Measurements from ENCODE around the gene HPX. TPM values are rescaled to one million over a fixed set of nuclear protein-coding genes. Genes with fewer than 3 reads are reported as not detected.
A peak's percentile ranks its signal among the peaks of the same experiment; 100 is the strongest.

The HPX gene
- total and polyA plus RNA-seq, 2 of the 13 experiments (the other 11 are each of a cell fraction or from before 2014, with no cell fraction given), result 9.2 to 57.4 TPM

DNA sequence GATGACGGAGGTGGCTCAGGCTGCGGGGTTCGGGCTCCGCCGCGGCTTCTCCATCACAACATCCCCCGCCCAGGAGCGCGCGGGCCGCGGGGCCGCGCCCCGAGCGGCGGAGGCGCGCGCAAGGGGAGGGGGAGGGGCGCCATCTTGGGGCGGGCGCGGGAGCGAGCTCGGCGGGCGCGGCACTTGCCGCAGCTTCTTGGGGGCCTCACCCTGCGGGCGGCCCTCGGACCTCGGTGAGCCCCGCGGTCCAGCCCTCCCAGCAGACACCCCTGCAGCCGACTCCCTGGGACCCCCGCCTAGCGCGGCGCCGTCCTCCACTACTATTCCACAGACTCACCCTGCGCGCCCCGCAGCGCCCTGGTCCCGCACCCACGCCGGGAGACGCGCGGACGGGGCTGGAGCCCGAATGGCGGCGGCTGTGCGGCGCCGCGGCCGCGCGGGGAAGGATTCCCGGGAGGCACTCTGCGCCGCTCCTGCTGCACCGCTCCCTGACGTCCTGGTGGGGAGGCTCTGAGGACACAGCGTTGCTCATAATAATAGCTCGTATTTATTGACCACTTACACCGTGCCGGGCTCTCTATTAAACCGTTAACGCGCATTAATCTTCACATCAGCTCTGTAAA, 21.7 kb downstream of the HPX start, which contains the start of gene APBB1:
Gene APBB1, minus strand, starts transcription at position 86 of the 623 bp plus-strand sequence. CDS start 7,747 bp downstream, outside the sequence.
- ATAC-seq (peak; percentile 81), FAIRE-seq (no peak), DNase-seq (ENCODE audit: low spot score) (no peak)
- in situ Hi-C loops (cut with HindIII; ENCODE audit: extremely low pct_ligation_motif_present, low pct_unique_long_range_greater_than_20kb) (no loop called here), intact Hi-C loops (cut with micrococcal nuclease; ENCODE audit: unreplicated experiment) (no loop called here)
- Histone ChIP-seq H3K4me1 (ENCODE audit: insufficient read depth, low read length) (peaks cover 12% of the 10 kb centered on the region), H3K4me2 (ENCODE audit: low read depth, low read length) (peak within 1 kb of the TSS; percentile 79), H2AFZ (ENCODE audit: low read length) (peak within 1 kb of the TSS; percentile 76), H4K20me1 (ENCODE audit: insufficient read depth, low read length) (no peaks in the 10 kb centered on the region), H3K27me3 (ENCODE audit: control insufficient read depth in 1 of 2, insufficient read depth in 2 of 2, low read length in 2 of 2) (peaks cover 0 to 30% of the 10 kb centered on the region in 2 experiments; a peak in 3 of 5 replicates), H3K27ac (ENCODE audit: extremely low read length, insufficient read depth, low read length) (no peak within 1 kb of the TSS), H3K9ac (ENCODE audit: insufficient read depth, low read depth, low read length) (peak within 1 kb of the TSS; percentile 57; the same call in 1 of the 2 replicates), H3K9me3 (ENCODE audit: low read length) (no peaks in the 10 kb centered on the region), H3K79me2 (ENCODE audit: insufficient read depth, low read length) (no peaks in the 10 kb centered on the region), H3K4me3 (replicated peaks in 1 of 3; ENCODE audit: insufficient read depth in 1 of 3, low read depth in 2 of 3, low read length in 3 of 3) (peak within 1 kb of the TSS; percentile 77 to 90 (median 82)), H3K36me3 (replicated peaks in 1 of 2; ENCODE audit: control insufficient read depth in 1 of 2, insufficient read depth in 2 of 2, low read length in 2 of 2) (no peaks in the 10 kb centered on the region)
- 0% methylated on average over 6 of the region's 75 CpGs for WGBS (ENCODE audit: low lambda C conversion rate)
- ChIA-PET CTCF (ENCODE audit: low intra/inter-chr PET ratio, low total read pairs) (no interaction called here), POLR2A (interaction anchor here (0.9 to 2.5 kb wide), 11 partner anchors 11 to 264 kb away, joined by 3 to 22 read pairs (median 4); partner anchors contain the start of genes HPX, MRPL17, SMPD1 and TPP1)
- no TSS peak for BruUV-seq (replicated peaks)
- TF ChIP-seq ZNF589 (CRISPR knock-in tag; conservative IDR thresholded peaks at IDR 0.05) (no peak), ZNF746 (CRISPR knock-in tag; IDR thresholded peaks at IDR 0.05) (no peak), ZNF569 (CRISPR knock-in tag; IDR thresholded peaks at IDR 0.05; ENCODE audit: borderline replicate concordance) (no peak), YY1 (IDR thresholded peaks at IDR 0.05; ENCODE audit: insufficient read depth, insufficient replicate concordance, low read depth, low read length) (peak; percentile 89), ZSCAN29 (CRISPR knock-in tag; conservative IDR thresholded peaks at IDR 0.05) (no peak), ATAD3A (CRISPR knock-in tag; IDR thresholded peaks at IDR 0.05) (no peak), ZFAT (CRISPR knock-in tag; conservative IDR thresholded peaks at IDR 0.05) (no peak), ZEB1 (IDR thresholded peaks at IDR 0.05; ENCODE audit: insufficient replicate concordance, low read depth) (no peak), FOXC1 (CRISPR knock-in tag; IDR thresholded peaks at IDR 0.05; ENCODE audit: borderline replicate concordance) (0 out of 2 replicates have a peak, but pooled peaks have one; percentile 22), EP300 (IDR thresholded peaks at IDR 0.05; ENCODE audit: low read depth in 2 of 2, low read length in 2 of 2) (no peak), EP300 (CRISPR knock-in tag; IDR thresholded peaks at IDR 0.05; ENCODE audit: borderline replicate concordance) (no peak), TAF15 (IDR thresholded peaks at IDR 0.05; ENCODE audit: low read depth, low read length, poor library complexity, severe bottlenecking) (peak; percentile 72), ZNF121 (CRISPR knock-in tag; IDR thresholded peaks at IDR 0.05) (no peak), TBX3 (IDR thresholded peaks at IDR 0.05; ENCODE audit: borderline replicate concordance) (no peak)
- TF ChIP-seq, protein P1, sequence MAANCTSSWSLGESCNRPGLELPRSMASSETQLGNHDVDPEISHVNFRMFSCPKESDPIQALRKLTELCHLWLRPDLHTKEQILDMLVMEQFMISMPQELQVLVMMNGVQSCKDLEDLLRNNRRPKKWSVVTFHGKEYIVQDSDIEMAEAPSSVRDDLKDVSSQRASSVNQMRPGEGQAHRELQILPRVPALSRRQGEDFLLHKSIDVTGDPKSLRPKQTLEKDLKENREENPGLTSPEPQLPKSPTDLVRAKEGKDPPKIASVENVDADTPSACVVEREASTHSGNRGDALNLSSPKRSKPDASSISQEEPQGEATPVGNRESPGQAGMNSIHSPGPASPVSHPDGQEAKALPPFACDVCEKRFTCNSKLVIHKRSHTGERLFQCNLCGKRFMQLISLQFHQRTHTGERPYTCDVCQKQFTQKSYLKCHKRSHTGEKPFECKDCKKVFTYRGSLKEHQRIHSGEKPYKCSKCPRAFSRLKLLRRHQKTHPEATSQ (CRISPR knock-in tag; IDR thresholded peaks at IDR 0.05; ENCODE audit: borderline replicate concordance), result no peak
- TF ChIP-seq, protein P2, sequence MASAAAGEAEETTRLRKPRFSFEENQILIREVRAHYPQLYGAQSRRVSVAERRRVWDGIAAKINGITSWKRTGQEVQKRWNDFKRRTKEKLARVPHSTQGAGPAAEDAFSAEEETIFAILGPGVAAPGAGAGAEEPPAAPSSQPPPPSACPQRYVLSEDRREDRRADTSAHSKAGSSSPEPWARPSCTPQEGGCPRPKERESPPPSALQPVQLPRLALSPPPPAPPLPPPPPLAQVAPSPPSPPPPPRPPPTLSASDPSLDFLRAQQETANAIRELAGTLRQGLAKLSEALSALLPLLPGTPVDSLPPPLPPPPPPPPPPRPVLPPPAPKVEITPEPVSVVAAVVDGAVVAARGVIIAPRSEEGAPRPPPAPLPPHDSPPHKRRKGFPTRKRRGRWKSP (CRISPR knock-in tag; IDR thresholded peaks at IDR 0.05), result peak; percentile 64; the same call in 1 of the 2 replicates
- TF ChIP-seq, protein P3, sequence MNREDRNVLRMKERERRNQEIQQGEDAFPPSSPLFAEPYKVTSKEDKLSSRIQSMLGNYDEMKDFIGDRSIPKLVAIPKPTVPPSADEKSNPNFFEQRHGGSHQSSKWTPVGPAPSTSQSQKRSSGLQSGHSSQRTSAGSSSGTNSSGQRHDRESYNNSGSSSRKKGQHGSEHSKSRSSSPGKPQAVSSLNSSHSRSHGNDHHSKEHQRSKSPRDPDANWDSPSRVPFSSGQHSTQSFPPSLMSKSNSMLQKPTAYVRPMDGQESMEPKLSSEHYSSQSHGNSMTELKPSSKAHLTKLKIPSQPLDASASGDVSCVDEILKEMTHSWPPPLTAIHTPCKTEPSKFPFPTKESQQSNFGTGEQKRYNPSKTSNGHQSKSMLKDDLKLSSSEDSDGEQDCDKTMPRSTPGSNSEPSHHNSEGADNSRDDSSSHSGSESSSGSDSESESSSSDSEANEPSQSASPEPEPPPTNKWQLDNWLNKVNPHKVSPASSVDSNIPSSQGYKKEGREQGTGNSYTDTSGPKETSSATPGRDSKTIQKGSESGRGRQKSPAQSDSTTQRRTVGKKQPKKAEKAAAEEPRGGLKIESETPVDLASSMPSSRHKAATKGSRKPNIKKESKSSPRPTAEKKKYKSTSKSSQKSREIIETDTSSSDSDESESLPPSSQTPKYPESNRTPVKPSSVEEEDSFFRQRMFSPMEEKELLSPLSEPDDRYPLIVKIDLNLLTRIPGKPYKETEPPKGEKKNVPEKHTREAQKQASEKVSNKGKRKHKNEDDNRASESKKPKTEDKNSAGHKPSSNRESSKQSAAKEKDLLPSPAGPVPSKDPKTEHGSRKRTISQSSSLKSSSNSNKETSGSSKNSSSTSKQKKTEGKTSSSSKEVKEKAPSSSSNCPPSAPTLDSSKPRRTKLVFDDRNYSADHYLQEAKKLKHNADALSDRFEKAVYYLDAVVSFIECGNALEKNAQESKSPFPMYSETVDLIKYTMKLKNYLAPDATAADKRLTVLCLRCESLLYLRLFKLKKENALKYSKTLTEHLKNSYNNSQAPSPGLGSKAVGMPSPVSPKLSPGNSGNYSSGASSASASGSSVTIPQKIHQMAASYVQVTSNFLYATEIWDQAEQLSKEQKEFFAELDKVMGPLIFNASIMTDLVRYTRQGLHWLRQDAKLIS (CRISPR knock-in tag; IDR thresholded peaks at IDR 0.05), result no peak

Measured in HepG2 (cell line).